ENCODE measurements around the gene COX5A. TPM values are rescaled to one million over a fixed set of nuclear protein-coding genes. Genes with fewer than 3 reads are reported as not detected.

Gene COX5A
- total and polyA plus RNA-seq, 2 of the 13 experiments (the other 11 are each of a cell fraction or from before 2014, with no cell fraction given): 158 to 218 TPM

DNA sequence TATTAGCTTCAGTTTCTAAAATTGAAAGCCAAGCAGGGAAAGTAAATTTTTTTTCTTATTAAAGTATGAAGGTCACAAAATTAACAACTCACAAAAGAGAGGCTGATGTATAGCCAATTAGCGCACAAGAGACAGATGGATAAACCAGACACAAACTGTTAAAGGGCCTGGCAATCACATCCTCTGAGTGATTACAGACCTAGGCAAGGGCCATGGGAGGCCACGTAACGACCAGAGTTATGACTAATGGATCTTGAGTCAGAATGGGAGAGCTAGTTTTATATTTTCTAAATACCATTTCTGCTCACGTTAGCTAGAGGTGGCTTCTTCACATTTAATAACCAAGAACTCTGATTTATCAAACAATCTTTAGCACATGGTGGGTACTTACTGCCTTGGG, 39.7 kb upstream of the COX5A start (continued):
- TF ChIP-seq ZNF878 (CRISPR knock-in tag; IDR thresholded peaks at IDR 0.05) (no peak), ARID2 (CRISPR knock-in tag; IDR thresholded peaks at IDR 0.05; ENCODE audit: borderline replicate concordance) (no peak), ZNF441 (CRISPR knock-in tag; IDR thresholded peaks at IDR 0.05; ENCODE audit: borderline replicate concordance) (no peak), MYNN (CRISPR knock-in tag; IDR thresholded peaks at IDR 0.05; ENCODE audit: low read depth) (no peak), BRCA1 (CRISPR knock-in tag; IDR thresholded peaks at IDR 0.05) (no peak), ZFYVE20 (CRISPR knock-in tag; IDR thresholded peaks at IDR 0.05; ENCODE audit: borderline replicate concordance, low read depth) (no peak), HES4 (CRISPR knock-in tag; IDR thresholded peaks at IDR 0.05; ENCODE audit: borderline replicate concordance) (no peak), HNF4A (CRISPR knock-in tag; IDR thresholded peaks at IDR 0.05) (no peak)

DNA sequence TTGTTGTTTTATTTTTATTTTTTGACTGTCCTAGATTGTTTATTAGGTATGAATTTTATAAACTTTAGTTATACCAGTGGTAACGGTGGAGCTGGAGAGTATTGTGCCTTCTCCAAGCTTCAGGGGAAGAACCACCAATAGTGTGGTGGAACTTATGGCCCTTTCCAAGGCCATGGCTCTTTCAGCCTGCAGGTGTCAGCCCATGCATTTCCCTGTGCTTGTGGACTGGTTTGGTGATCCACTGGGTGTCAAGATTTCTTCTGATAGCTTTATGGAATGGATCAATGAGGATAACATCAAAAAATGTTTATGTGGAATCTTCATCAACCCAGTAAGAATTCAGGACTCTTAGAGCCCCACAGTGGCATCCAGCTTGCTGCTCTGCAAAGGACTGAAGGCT, 38.3 kb upstream of the COX5A start:
- Histone ChIP-seq H3K27ac (ENCODE audit: extremely low read length, insufficient read depth, low read length) (no peak overlapping the region), H3K79me2 (ENCODE audit: insufficient read depth, low read length) (no peaks in the 10 kb centered on the region), H3K9me3 (ENCODE audit: low read length) (no peaks in the 10 kb centered on the region), H3K27me3 (ENCODE audit: control insufficient read depth in 1 of 2, insufficient read depth in 2 of 2, low read length in 2 of 2) (peaks cover 1 to 23% of the 10 kb centered on the region in 2 experiments; a peak in 3 of 5 replicates), H3K4me3 (replicated peaks in 1 of 3; ENCODE audit: insufficient read depth in 1 of 3, low read depth in 2 of 3, low read length in 3 of 3) (no peak overlapping the region), H3K4me2 (ENCODE audit: low read depth, low read length) (no peak overlapping the region), H3K36me3 (replicated peaks in 1 of 2; ENCODE audit: control insufficient read depth in 1 of 2, insufficient read depth in 2 of 2, low read length in 2 of 2) (no peaks in the 10 kb centered on the region), H4K20me1 (ENCODE audit: insufficient read depth, low read length) (no peaks in the 10 kb centered on the region), H3K9ac (ENCODE audit: insufficient read depth, low read depth, low read length) (no peak overlapping the region), H2AFZ (ENCODE audit: low read length) (no peak overlapping the region), H3K4me1 (ENCODE audit: insufficient read depth, low read length) (no peaks in the 10 kb centered on the region)
- in situ Hi-C loops (cut with HindIII; ENCODE audit: extremely low pct_ligation_motif_present, low pct_unique_long_range_greater_than_20kb) (no loop called here), intact Hi-C loops (cut with micrococcal nuclease; ENCODE audit: unreplicated experiment) (no loop called here)
- TF ChIP-seq ZNF562 (CRISPR knock-in tag; IDR thresholded peaks at IDR 0.05; ENCODE audit: borderline replicate concordance) (no peak), STAG1 (CRISPR knock-in tag; IDR thresholded peaks at IDR 0.05) (peak; percentile 25; the same call in 1 of the 2 replicates)
- TF ChIP-seq, protein P1, sequence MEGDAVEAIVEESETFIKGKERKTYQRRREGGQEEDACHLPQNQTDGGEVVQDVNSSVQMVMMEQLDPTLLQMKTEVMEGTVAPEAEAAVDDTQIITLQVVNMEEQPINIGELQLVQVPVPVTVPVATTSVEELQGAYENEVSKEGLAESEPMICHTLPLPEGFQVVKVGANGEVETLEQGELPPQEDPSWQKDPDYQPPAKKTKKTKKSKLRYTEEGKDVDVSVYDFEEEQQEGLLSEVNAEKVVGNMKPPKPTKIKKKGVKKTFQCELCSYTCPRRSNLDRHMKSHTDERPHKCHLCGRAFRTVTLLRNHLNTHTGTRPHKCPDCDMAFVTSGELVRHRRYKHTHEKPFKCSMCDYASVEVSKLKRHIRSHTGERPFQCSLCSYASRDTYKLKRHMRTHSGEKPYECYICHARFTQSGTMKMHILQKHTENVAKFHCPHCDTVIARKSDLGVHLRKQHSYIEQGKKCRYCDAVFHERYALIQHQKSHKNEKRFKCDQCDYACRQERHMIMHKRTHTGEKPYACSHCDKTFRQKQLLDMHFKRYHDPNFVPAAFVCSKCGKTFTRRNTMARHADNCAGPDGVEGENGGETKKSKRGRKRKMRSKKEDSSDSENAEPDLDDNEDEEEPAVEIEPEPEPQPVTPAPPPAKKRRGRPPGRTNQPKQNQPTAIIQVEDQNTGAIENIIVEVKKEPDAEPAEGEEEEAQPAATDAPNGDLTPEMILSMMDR (CRISPR knock-in tag; IDR thresholded peaks at IDR 0.05): peak; percentile 38; the same call in 1 of the 2 replicates
- no TSS peak for BruUV-seq (replicated peaks)
- WGBS (ENCODE audit: low lambda C conversion rate): 71% methylated on average over 1 of the region's 1 CpG
- ChIA-PET POLR2A (no interaction called here), CTCF (ENCODE audit: low intra/inter-chr PET ratio, low total read pairs) (no interaction called here)
- ATAC-seq (no peak), DNase-seq (ENCODE audit: low spot score) (no peak), FAIRE-seq (no peak)

All from HepG2 (cell line).